Measurements from ENCODE around the gene MAGEA10.

DNA sequence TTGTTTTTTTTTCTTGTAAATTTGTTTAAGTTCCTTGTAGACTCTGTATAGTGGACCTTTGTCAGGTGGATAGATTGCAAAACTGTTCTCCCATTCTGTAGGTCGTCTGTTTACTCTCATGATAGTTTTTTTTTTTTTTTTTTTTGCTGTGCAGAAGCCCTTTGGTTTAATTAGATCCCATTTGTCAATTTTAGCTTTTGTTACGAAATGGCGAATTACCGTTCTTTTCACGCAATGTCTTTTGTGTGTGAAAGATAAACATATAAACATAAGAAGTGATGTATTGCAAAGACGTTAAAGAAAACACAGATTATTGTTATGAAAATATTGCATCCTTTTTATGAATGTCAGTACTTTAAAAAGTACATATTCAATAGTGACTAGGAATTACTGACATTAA lies 34.5 kb downstream of the MAGEA10 start:
- TF ChIP-seq, protein P1, sequence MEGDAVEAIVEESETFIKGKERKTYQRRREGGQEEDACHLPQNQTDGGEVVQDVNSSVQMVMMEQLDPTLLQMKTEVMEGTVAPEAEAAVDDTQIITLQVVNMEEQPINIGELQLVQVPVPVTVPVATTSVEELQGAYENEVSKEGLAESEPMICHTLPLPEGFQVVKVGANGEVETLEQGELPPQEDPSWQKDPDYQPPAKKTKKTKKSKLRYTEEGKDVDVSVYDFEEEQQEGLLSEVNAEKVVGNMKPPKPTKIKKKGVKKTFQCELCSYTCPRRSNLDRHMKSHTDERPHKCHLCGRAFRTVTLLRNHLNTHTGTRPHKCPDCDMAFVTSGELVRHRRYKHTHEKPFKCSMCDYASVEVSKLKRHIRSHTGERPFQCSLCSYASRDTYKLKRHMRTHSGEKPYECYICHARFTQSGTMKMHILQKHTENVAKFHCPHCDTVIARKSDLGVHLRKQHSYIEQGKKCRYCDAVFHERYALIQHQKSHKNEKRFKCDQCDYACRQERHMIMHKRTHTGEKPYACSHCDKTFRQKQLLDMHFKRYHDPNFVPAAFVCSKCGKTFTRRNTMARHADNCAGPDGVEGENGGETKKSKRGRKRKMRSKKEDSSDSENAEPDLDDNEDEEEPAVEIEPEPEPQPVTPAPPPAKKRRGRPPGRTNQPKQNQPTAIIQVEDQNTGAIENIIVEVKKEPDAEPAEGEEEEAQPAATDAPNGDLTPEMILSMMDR (conservative IDR thresholded peaks at IDR 0.05 in 1 of 2, IDR thresholded peaks at IDR 0.05 in 1 of 2; ENCODE audit: extremely low read depth in 1 of 2, insufficient read depth in 1 of 2, low read depth in 1 of 2, low read length in 2 of 2) = no peak
- no peak for TF ChIP-seq EZH2 (IDR thresholded peaks at IDR 0.05; ENCODE audit: borderline replicate concordance, low read length)

Measured in mammary epithelial cell (primary cell).